Sigmoid colon (tissue), 7 donors: ENCODE results near the gene CTSD. TPM values are rescaled to one million over a fixed set of nuclear protein-coding genes. Genes with fewer than 3 reads are reported as not detected.

ENCODE experiments used
- DNase-seq: peaks from one replicate; pipeline ENCODE4 v3.0.0-alpha.2; 2019
- H3K27ac ChIP-seq, 4 donors: fragments of 200-600 bp; sonication (generic); one replicate each; pipeline ENCODE4 v1.5.1; 2016 to 2019; ENCODE audit warnings: mild to moderate bottlenecking in 1 of 4
- H3K27me3 ChIP-seq, 3 donors: fragments of 200-600 bp; sonication (generic); one replicate each; pipeline ENCODE4 v1.5.1; 2019; ENCODE audit warnings: mild to moderate bottlenecking in 1 of 3
- H3K36me3 ChIP-seq, 4 donors: fragments of 200-600 bp; sonication (generic); one replicate each; pipeline ENCODE4 v1.5.1; 2016 to 2019
- H3K4me1 ChIP-seq, 4 donors: fragments of 200-600 bp; sonication (generic); one replicate each; pipeline ENCODE4 v1.5.1; 2017 to 2019
- H3K4me3 ChIP-seq, 4 donors: fragments of 200-600 bp; sonication (generic); one replicate each; pipeline ENCODE4 v1.5.1; 2017 to 2019; ENCODE audit warnings: mild to moderate bottlenecking in 2 of 4, moderate library complexity in 1 of 4
- H3K9me3 ChIP-seq, 4 donors: fragments of 200-600 bp in 3 of 4; sonication (generic) in 3 of 4; one replicate each; pipeline versions ENCODE4 v1.5.1 to v1.6.1; 2013 to 2019
- CTCF ChIP-seq, 4 experiments: fragments of 450-650 bp in 3 of 4; fragments of 200-600 bp in 1 of 4; IDR thresholded peaks; one replicate each; pipeline ENCODE4 v1.5.1; 2016 to 2019; ENCODE audit warnings: antibody characterized with exemption in 4 of 4, mild to moderate bottlenecking in 3 of 4, moderate library complexity in 2 of 4
- EP300 ChIP-seq, 4 donors: sonication (generic); formaldehyde crosslinking; IDR thresholded peaks; one replicate each; pipeline ENCODE4 v1.6.1; 2017; ENCODE audit warnings: antibody characterized with exemption in 4 of 4
- POLR2A ChIP-seq, 2 donors: fragments of 450-650 bp; IDR thresholded peaks; one replicate each; pipeline ENCODE4 v1.6.1; 2016; ENCODE audit warnings: antibody characterized with exemption in 2 of 2, mild to moderate bottlenecking in 2 of 2, moderate library complexity in 2 of 2
- POLR2AphosphoS5 ChIP-seq, 4 donors: sonication (generic); formaldehyde crosslinking; IDR thresholded peaks; one replicate each; pipeline ENCODE4 v1.6.1; 2017; ENCODE audit warnings: antibody characterized with exemption in 4 of 4
- WGBS, 2 donors: extraction: QIAGEN DNeasy Blood & Tissue Kit; methylation state at CpG; one replicate each; pipeline ENCODE4 v1.1.7; 2013; 5-methylcytosine and 5-hydroxymethylcytosine counted together
- intact Hi-C: fragments of 100-400 bp; cut with DNase I; formaldehyde crosslinking; loops from one replicate; pipeline ENCODE4 v1.15.1; 2023
- polyA plus RNA-seq, 3 donors: library from polyadenylated mRNA; stranded (reverse); fragments of 200-250 nt; gene quantifications; one replicate each; pipeline ENCODE4 v1.2.3, GENCODE V29; 2013
- total RNA-seq, 4 donors: library from RNA; depleted of rRNA; stranded (reverse); fragments of >200 nt; gene quantifications; one replicate each; pipeline ENCODE4 v1.1.0, GENCODE V29; 2016
- donor health status: healthy with polysubstance abuse.
- donor health status: Bipolar disorder and iron deficiency.
- donor health status: healthy.

Gene CTSD
- total and polyA plus RNA-seq, 7 donors: 173 to 1,586 (median 222) TPM

- DNase-seq: no peak
- Histone ChIP-seq H3K27me3 (peaks cover 0 to 28% (median 0%) of the 10 kb centered on the region in 3 donors), H3K4me3 (no peak overlapping the region), H3K4me1 (no peaks in the 10 kb centered on the region), H3K36me3 (no peaks in the 10 kb centered on the region), H3K27ac (no peak overlapping the region), H3K9me3 (no peaks in the 10 kb centered on the region)
- 31 to 60% methylated on average over 15 of the region's 15 CpGs for WGBS, 2 donors
- TF ChIP-seq CTCF (IDR thresholded peaks at IDR 0.05) (no peak), EP300 (IDR thresholded peaks at IDR 0.05) (no peak), POLR2A (IDR thresholded peaks at IDR 0.05) (no peak), POLR2AphosphoS5 (IDR thresholded peaks at IDR 0.05) (no peak)
- intact Hi-C loops: no loop called here
Observed at GRCh38 chr11:1705126-1706052, 58.3 kb downstream of the CTSD start.

- Histone ChIP-seq H3K36me3 (no peaks in the 10 kb centered on the region), H3K4me1 (no peaks in the 10 kb centered on the region), H3K27me3 (peaks cover 0 to 41% (median 13%) of the 10 kb centered on the region in 3 donors), H3K27ac (no peak overlapping the region), H3K9me3 (no peaks in the 10 kb centered on the region), H3K4me3 (no peak overlapping the region)
- TF ChIP-seq EP300 (IDR thresholded peaks at IDR 0.05): no peak
- TF ChIP-seq POLR2A (IDR thresholded peaks at IDR 0.05): no peak
- no peak for TF ChIP-seq CTCF (IDR thresholded peaks at IDR 0.05)
- TF ChIP-seq POLR2AphosphoS5 (IDR thresholded peaks at IDR 0.05): no peak
- WGBS, 2 donors: 81 to 92% methylated on average over 6 of the region's 6 CpGs
- no peak for DNase-seq
- intact Hi-C loops: no loop called here
Observed at GRCh38 chr11:1703146-1703545, 60.6 kb downstream of the CTSD start.

Other genes starting within 250 kb of the CTSD start
- gene DUSP8, start 191.7 kb downstream of the CTSD start, total RNA-seq: 1 to 10 TPM in 3 of 4 donors, under 1 TPM in 1; 0.66 to 4.4 (median 2.1) TPM
- gene DUSP8, start 191.7 kb downstream of the CTSD start, polyA plus RNA-seq: 10 to 100 TPM in 1 of 3 donors, 1 to 10 TPM in 2; 6.6 to 12.7 (median 7.0) TPM
- gene KRTAP5-1, start 178.6 kb downstream of the CTSD start, total RNA-seq: not detected
- not detected for gene KRTAP5-1, start 178.6 kb downstream of the CTSD start, polyA plus RNA-seq
- not detected for gene KRTAP5-2, start 165.6 kb downstream of the CTSD start, total RNA-seq
- gene KRTAP5-2, start 165.6 kb downstream of the CTSD start, polyA plus RNA-seq: under 1 TPM in 1 of 3 donors, not detected in 2; 0.29 TPM
- gene KRTAP5-3, start 155.5 kb downstream of the CTSD start, total RNA-seq: not detected
- not detected for gene KRTAP5-3, start 155.5 kb downstream of the CTSD start, polyA plus RNA-seq
- not detected for gene KRTAP5-4, start 141.8 kb downstream of the CTSD start, total RNA-seq
- gene KRTAP5-4, start 141.8 kb downstream of the CTSD start, polyA plus RNA-seq: not detected
- not detected for gene KRTAP5-5, start 134.2 kb downstream of the CTSD start, total RNA-seq
- under 1 TPM in 2 of 3 donors, not detected in 1; 0.28 to 0.92 TPM for gene KRTAP5-5, start 134.2 kb downstream of the CTSD start, polyA plus RNA-seq
- not detected for gene KRTAP5-6, start 66.7 kb downstream of the CTSD start, total RNA-seq
- gene KRTAP5-6, start 66.7 kb downstream of the CTSD start, polyA plus RNA-seq: not detected
- 1 to 10 TPM in 1 of 4 donors, under 1 TPM in 3; 0.36 to 1.4 (median 0.61) TPM for gene IFITM10, start 13.3 kb downstream of the CTSD start, total RNA-seq
- under 1 TPM in 1 of 3 donors, not detected in 2; 0.60 TPM for gene IFITM10, start 13.3 kb downstream of the CTSD start, polyA plus RNA-seq
- not detected for gene SYT8, start 71.1 kb upstream of the CTSD start, total RNA-seq
- gene SYT8, start 71.1 kb upstream of the CTSD start, polyA plus RNA-seq: 1 to 10 TPM in 2 of 3 donors, not detected in 1; 1.8 to 5.4 TPM
- not detected for gene TNNI2, start 75.1 kb upstream of the CTSD start, total RNA-seq
- 1 to 10 TPM in 2 of 3 donors, not detected in 1; 1.7 to 2.4 TPM for gene TNNI2, start 75.1 kb upstream of the CTSD start, polyA plus RNA-seq
- gene LSP1, start 89.2 kb upstream of the CTSD start, total RNA-seq: 10 to 100 TPM in 2 of 4 donors, 1 to 10 TPM in 2; 8.7 to 32.7 (median 12.4) TPM
- gene LSP1, start 89.2 kb upstream of the CTSD start, polyA plus RNA-seq: 10 to 100 TPM; 46.0 to 80.2 (median 55.9) TPM
- gene PRR33, start 128.0 kb upstream of the CTSD start, total RNA-seq: not detected
- gene PRR33, start 128.0 kb upstream of the CTSD start, polyA plus RNA-seq: under 1 TPM in 1 of 3 donors, not detected in 2; 0.13 TPM
- gene TNNT3, start 155.8 kb upstream of the CTSD start, total RNA-seq: 10 to 100 TPM in 1 of 4 donors, 1 to 10 TPM in 2, not detected in 1; 4.3 to 17.2 (median 4.4) TPM
- gene TNNT3, start 155.8 kb upstream of the CTSD start, polyA plus RNA-seq: 1 to 10 TPM; 1.2 to 8.4 (median 2.3) TPM
- gene MRPL23, start 183.4 kb upstream of the CTSD start, total RNA-seq: 100 to 1,000 TPM in 1 of 4 donors, 10 to 100 TPM in 3; 61.2 to 132 (median 73.3) TPM
- gene MRPL23, start 183.4 kb upstream of the CTSD start, polyA plus RNA-seq: 100 to 1,000 TPM in 2 of 3 donors, 10 to 100 TPM in 1; 63.3 to 189 (median 132) TPM
- gene H19, start 233.9 kb upstream of the CTSD start, total RNA-seq: 100 to 1,000 TPM in 2 of 4 donors, 10 to 100 TPM in 2; 67.6 to 349 (median 142) TPM
- 10 to 100 TPM in 2 of 3 donors, 1 to 10 TPM in 1; 9.9 to 59.4 (median 38.4) TPM for gene H19, start 233.9 kb upstream of the CTSD start, polyA plus RNA-seq